ENCODE data around the gene LCP2. TPM values are rescaled to one million over a fixed set of nuclear protein-coding genes. Genes with fewer than 3 reads are reported as not detected.
"Not testable (repeated sequence)": the region's sequence is repeated elsewhere in the genome, so short reads cannot be mapped to it uniquely, and the experiment has no call there.

The LCP2 gene
- total RNA-seq, 1 experiment from 2014 or later = 0.61 TPM

GRCh38 chr5:170246126-170246870, 51.3 kb downstream of the LCP2 start:
- CTCF ChIA-PET = no interaction called here
- Histone ChIP-seq H3K4me1 (ENCODE audit: control insufficient read depth in 1 of 2, insufficient read depth in 2 of 2, low read length in 2 of 2) (no peaks in the 10 kb centered on the region), H2AFZ (ENCODE audit: low read depth, low read length, poor library complexity, severe bottlenecking) (no peak overlapping the region), H3K4me3 (replicated peaks in 1 of 2; ENCODE audit: low read depth in 1 of 2, low read length in 2 of 2) (no peak overlapping the region), H3K9ac (ENCODE audit: low read length) (no peak overlapping the region), H3K79me2 (ENCODE audit: insufficient read depth, low read length) (no peaks in the 10 kb centered on the region), H4K20me1 (ENCODE audit: insufficient read depth) (no peaks in the 10 kb centered on the region), H3K4me2 (ENCODE audit: low read length) (no peak overlapping the region), H3K27me3 (ENCODE audit: insufficient read depth, low read length) (peaks cover 49% of the 10 kb centered on the region), H3K9me2 (ENCODE audit: insufficient read depth) (no peaks in the 10 kb centered on the region), H3K36me3 (ENCODE audit: control insufficient read depth in 1 of 2, insufficient read depth in 2 of 2, low read length in 2 of 2) (no peaks in the 10 kb centered on the region), H3K9me3 (ENCODE audit: control insufficient read depth in 1 of 2, insufficient read depth in 1 of 2, low read depth in 1 of 2, low read length in 2 of 2) (no peaks in the 10 kb centered on the region), H3K27ac (ENCODE audit: low read depth, low read length) (no peak overlapping the region)
- POLR2A ChIA-PET = no interaction called here
- TF ChIP-seq CBX3 (IDR thresholded peaks at IDR 0.05; ENCODE audit: low read depth) = no peak
- TF ChIP-seq CEBPB (IDR thresholded peaks at IDR 0.05; ENCODE audit: low read depth) = no peak
- no peak for TF ChIP-seq POLR2A (IDR thresholded peaks at IDR 0.05; ENCODE audit: borderline replicate concordance, extremely low read depth, insufficient read depth, insufficient read length)
- no peak for TF ChIP-seq RAD21 (IDR thresholded peaks at IDR 0.05; ENCODE audit: low read depth)
- TF ChIP-seq EGR1 (IDR thresholded peaks at IDR 0.05; ENCODE audit: low read depth) = no peak
- no peak for TF ChIP-seq REST (IDR thresholded peaks at IDR 0.05; ENCODE audit: low read depth)
- BruUV-seq (replicated peaks) = no TSS peak
- intact Hi-C loops (cut with micrococcal nuclease) = no loop called here
- RAD21 ChIA-PET (ENCODE audit: low non-redundant PET in 1 of 2, low total read pairs in 2 of 2, uncharacterized antibody in 2 of 2, unreplicated experiment in 2 of 2) = no interaction called here
- ATAC-seq = no peak
- DNase-seq (ENCODE audit: low read depth, low spot score) = no peak

- H3K4me2 ChIP-seq (ENCODE audit: low read length); CTCF ChIA-PET; H3K4me1 ChIP-seq (ENCODE audit: control insufficient read depth in 1 of 2, insufficient read depth in 2 of 2, low read length in 2 of 2); ATAC-seq; H3K9me2 ChIP-seq (ENCODE audit: insufficient read depth); DNase-seq (ENCODE audit: low read depth, low spot score); BruUV-seq (replicated peaks); RAD21 ChIA-PET (ENCODE audit: low non-redundant PET in 1 of 2, low total read pairs in 2 of 2, uncharacterized antibody in 2 of 2, unreplicated experiment in 2 of 2); H4K20me1 ChIP-seq (ENCODE audit: insufficient read depth); H3K27ac ChIP-seq (ENCODE audit: low read depth, low read length); H3K4me3 ChIP-seq (replicated peaks in 1 of 2; ENCODE audit: low read depth in 1 of 2, low read length in 2 of 2); H2AFZ ChIP-seq (ENCODE audit: low read depth, low read length, poor library complexity, severe bottlenecking); H3K9ac ChIP-seq (ENCODE audit: low read length); intact Hi-C loops (cut with micrococcal nuclease); POLR2A ChIA-PET; H3K9me3 ChIP-seq (ENCODE audit: control insufficient read depth in 1 of 2, insufficient read depth in 1 of 2, low read depth in 1 of 2, low read length in 2 of 2); H3K79me2 ChIP-seq (ENCODE audit: insufficient read depth, low read length); H3K36me3 ChIP-seq (ENCODE audit: control insufficient read depth in 1 of 2, insufficient read depth in 2 of 2, low read length in 2 of 2): not testable (repeated sequence)
- peaks cover 41% of the 10 kb centered on the region for H3K27me3 ChIP-seq (ENCODE audit: insufficient read depth, low read length)
Observed at GRCh38 chr5:170245436-170245835, 52.1 kb downstream of the LCP2 start.
